ENCODE measurements around the gene UBQLN4.

Gene UBQLN4

DNA sequence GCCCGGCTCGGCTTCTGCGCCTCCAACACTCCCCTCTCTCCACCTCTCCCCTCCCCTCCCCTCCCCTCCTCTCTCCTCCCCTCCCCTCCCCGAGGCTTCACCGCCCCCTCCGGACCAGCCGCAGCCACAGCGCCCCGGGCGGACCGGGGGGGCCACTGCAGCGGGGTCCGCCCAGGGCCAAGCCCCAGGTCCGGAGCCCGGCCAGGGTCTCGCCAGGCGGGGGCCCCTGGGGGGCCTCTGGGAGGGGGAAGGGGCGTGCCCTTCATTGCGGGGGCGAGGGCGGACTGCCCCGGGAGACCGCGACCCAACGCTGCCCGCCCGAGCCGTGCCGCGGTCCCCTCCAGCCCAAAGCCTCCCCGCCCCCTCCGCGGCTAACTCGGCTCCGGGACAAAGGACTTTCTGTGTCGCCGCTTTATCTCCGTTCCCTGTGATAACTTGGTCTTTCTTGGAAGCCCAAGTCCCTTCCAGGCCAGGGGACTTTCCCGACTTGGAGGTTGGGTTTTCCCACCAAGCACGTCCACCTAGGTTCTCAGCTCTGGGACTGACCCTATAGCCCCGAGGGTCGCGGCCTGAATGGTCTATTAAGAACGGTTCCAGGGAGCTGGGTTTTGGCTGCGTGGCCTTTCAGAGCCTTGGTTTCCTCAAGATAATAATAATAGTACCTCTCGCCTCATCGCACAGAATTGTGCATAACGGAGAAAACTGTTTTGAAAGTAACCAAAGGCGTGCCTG lies at the start of gene UBQLN4:
UBQLN4 (minus strand) TSS at position 31 of the 732 bp plus-strand sequence. CDS start 97 bp downstream, outside the sequence.
- Mint-ChIP-seq H3K27me3 (no peaks in the 10 kb centered on the region), H3K36me3 (peaks cover 6% of the 10 kb centered on the region), H3K27ac (peak within 1 kb of the TSS; percentile 97), H3K4me3 (peak within 1 kb of the TSS; percentile 91), H3K9me3 (no peaks in the 10 kb centered on the region), H3K4me1 (peaks cover 33% of the 10 kb centered on the region)

- no peaks in the 10 kb centered on the region for H3K36me3 Mint-ChIP-seq
- H3K27me3 Mint-ChIP-seq, result no peaks in the 10 kb centered on the region
- peaks cover 62% of the 10 kb centered on the region for H3K4me1 Mint-ChIP-seq
- H3K9me3 Mint-ChIP-seq, result no peaks in the 10 kb centered on the region
- H3K27ac Mint-ChIP-seq, result peak overlapping the region; percentile 27
- H3K4me3 Mint-ChIP-seq, result no peak overlapping the region
These were observed 49.3 kb upstream of the UBQLN4 start for GRCh38 chr1:156102633-156103511.

DNA sequence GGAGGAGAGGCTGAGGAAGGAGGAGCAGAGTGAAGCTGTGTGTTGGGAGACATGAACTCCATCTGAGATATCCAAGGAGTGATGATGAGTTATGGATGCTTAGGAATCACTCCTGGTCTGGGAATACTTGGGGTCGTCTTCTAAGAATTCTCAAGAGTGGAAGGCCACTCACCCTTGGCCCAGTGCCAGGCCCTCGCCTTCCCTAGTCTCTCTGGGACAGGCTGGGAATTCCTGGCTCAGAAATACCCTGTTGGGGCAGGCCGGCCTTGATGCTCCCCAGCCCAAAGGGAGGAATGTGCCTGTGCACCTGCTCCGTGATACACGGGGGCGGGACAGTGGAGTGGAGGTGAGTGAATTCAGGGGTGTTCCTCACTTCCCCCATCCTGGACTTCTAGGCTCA lies 48.3 kb upstream of the UBQLN4 start:
- no peaks in the 10 kb centered on the region for H3K36me3 Mint-ChIP-seq
- no peak overlapping the region for H3K4me3 Mint-ChIP-seq
- no peak overlapping the region for H3K27ac Mint-ChIP-seq
- H3K9me3 Mint-ChIP-seq, result no peaks in the 10 kb centered on the region
- H3K4me1 Mint-ChIP-seq, result peaks cover 65% of the 10 kb centered on the region
- no peaks in the 10 kb centered on the region for H3K27me3 Mint-ChIP-seq

- Mint-ChIP-seq H3K27ac (peak overlapping the region; percentile 9), H3K27me3 (no peaks in the 10 kb centered on the region), H3K4me3 (no peak overlapping the region), H3K36me3 (no peaks in the 10 kb centered on the region), H3K9me3 (no peaks in the 10 kb centered on the region), H3K4me1 (peaks cover 67% of the 10 kb centered on the region)
These were observed 46.8 kb upstream of the UBQLN4 start for GRCh38 chr1:156100205-156100995.

DNA sequence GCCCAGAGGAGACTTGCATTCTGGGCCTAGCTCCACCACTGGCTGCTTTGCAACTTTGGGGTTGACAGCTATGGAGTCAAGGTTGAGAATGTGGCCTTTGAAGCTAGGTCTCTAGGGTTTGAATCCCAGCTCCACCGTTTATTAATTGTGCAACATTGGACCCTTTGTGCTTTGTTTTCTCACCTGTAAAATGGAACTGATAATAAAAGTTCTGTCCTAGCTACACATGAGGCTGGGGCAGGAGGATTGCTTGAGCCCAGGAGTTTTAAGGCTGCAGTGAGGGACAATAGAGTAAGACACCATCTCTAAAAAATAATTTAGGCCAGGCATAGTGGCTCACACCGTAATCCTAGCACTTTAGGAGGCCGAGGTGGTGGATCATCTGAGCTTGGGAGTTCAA lies 45.7 kb upstream of the UBQLN4 start:
- no peak overlapping the region for H3K4me3 Mint-ChIP-seq
- H3K27me3 Mint-ChIP-seq, result no peaks in the 10 kb centered on the region
- no peaks in the 10 kb centered on the region for H3K9me3 Mint-ChIP-seq
- no peak overlapping the region for H3K27ac Mint-ChIP-seq
- H3K4me1 Mint-ChIP-seq, result peaks cover 56% of the 10 kb centered on the region
- no peaks in the 10 kb centered on the region for H3K36me3 Mint-ChIP-seq

- Mint-ChIP-seq H3K27ac (peak overlapping the region; percentile 59), H3K36me3 (no peaks in the 10 kb centered on the region), H3K9me3 (no peaks in the 10 kb centered on the region), H3K4me3 (no peak overlapping the region), H3K27me3 (no peaks in the 10 kb centered on the region), H3K4me1 (peaks cover 52% of the 10 kb centered on the region)
These were observed 45.2 kb upstream of the UBQLN4 start for GRCh38 chr1:156098784-156099183.

GRCh38 chr1:156097499-156098178 lies 44.0 kb upstream of the UBQLN4 start:
- Mint-ChIP-seq H3K27me3 (no peaks in the 10 kb centered on the region), H3K36me3 (no peaks in the 10 kb centered on the region), H3K4me1 (peaks cover 41% of the 10 kb centered on the region), H3K4me3 (peak overlapping the region; percentile 67), H3K27ac (peak overlapping the region; percentile 59), H3K9me3 (no peaks in the 10 kb centered on the region)

DNA sequence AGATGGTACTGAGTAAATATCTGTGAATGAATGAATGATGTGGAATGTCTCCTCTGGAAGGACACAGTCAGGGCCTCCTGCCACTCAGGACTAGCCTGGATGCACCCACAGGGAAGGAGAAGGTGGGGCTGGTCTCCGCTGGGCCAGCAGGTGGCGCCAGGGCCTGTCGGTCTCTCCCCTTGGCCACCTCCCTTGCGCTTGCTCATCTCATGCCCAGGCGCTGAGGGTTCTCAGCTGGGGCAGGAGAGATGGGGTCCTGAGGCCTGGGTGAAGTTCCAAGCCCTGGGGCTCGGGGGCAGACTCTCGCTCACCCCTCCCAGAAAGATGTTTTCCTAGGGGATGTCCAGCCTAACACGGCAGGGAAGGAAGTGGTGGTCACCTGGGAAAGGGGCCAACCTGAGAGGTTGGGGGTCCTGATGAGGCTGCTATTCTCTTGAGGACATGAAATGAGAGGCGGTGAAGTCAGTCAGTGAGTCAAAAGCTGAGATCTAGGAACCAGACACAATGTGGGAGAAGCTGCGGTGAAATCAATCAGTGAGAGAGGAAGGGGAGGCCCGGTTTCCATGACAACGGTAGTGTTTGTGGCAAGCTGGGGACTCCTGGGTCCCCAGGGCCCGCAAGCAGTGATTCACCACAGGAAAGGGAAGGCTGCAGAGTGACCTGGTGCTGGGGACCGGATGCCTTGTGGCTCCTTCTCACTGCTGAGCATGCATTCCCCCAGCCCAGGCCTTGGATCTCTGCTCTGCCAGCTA lies 43.2 kb upstream of the UBQLN4 start:
- H3K27me3 Mint-ChIP-seq, result no peaks in the 10 kb centered on the region
- no peaks in the 10 kb centered on the region for H3K36me3 Mint-ChIP-seq
- H3K4me1 Mint-ChIP-seq, result peaks cover 41% of the 10 kb centered on the region
- H3K9me3 Mint-ChIP-seq, result no peaks in the 10 kb centered on the region
- H3K4me3 Mint-ChIP-seq, result peak overlapping the region; percentile 67
- H3K27ac Mint-ChIP-seq, result peak overlapping the region; percentile 59

- H3K4me1 Mint-ChIP-seq, result peaks cover 41% of the 10 kb centered on the region
- H3K9me3 Mint-ChIP-seq, result no peaks in the 10 kb centered on the region
- no peaks in the 10 kb centered on the region for H3K36me3 Mint-ChIP-seq
- peak overlapping the region; percentile 89 for H3K27ac Mint-ChIP-seq
- peak overlapping the region; percentile 67 for H3K4me3 Mint-ChIP-seq
- H3K27me3 Mint-ChIP-seq, result no peaks in the 10 kb centered on the region
These were observed 42.4 kb upstream of the UBQLN4 start for GRCh38 chr1:156095906-156096508.

GRCh38 chr1:156091610-156092009 lies 38.0 kb upstream of the UBQLN4 start:
- Mint-ChIP-seq H3K27me3 (peaks cover 9% of the 10 kb centered on the region), H3K36me3 (no peaks in the 10 kb centered on the region), H3K9me3 (no peaks in the 10 kb centered on the region), H3K4me1 (peaks cover 17% of the 10 kb centered on the region), H3K4me3 (no peak overlapping the region), H3K27ac (no peak overlapping the region)

DNA sequence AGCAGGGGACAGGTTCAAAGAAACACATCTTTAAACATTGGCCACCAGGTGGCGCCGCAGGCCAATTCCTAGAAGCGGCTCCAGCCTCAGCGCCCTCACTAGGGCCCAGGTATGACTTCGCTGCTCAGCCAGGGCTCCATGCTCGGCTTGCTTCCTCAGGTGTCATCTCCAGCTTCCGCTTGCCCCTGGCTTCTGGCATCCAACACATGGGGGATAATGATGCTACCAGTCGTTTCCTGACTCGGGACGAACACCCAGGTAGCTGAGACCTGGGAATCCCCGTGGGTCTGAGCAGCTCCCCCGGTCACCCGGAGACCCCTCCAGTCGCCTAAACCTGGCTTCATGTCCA lies 37.2 kb upstream of the UBQLN4 start:
- no peaks in the 10 kb centered on the region for H3K36me3 Mint-ChIP-seq
- no peaks in the 10 kb centered on the region for H3K9me3 Mint-ChIP-seq
- no peak overlapping the region for H3K27ac Mint-ChIP-seq
- H3K27me3 Mint-ChIP-seq, result peaks cover 11% of the 10 kb centered on the region
- H3K4me1 Mint-ChIP-seq, result peaks cover 9% of the 10 kb centered on the region
- H3K4me3 Mint-ChIP-seq, result no peak overlapping the region

GRCh38 chr1:156090138-156090839 lies 36.7 kb upstream of the UBQLN4 start:
- Mint-ChIP-seq H3K36me3 (no peaks in the 10 kb centered on the region), H3K4me1 (peaks cover 5% of the 10 kb centered on the region), H3K9me3 (no peaks in the 10 kb centered on the region), H3K27me3 (peaks cover 13% of the 10 kb centered on the region), H3K27ac (no peak overlapping the region), H3K4me3 (no peak overlapping the region)

GRCh38 chr1:156089704-156090103 lies 36.1 kb upstream of the UBQLN4 start:
- no peaks in the 10 kb centered on the region for H3K36me3 Mint-ChIP-seq
- H3K27ac Mint-ChIP-seq, result no peak overlapping the region
- H3K4me1 Mint-ChIP-seq, result peaks cover 5% of the 10 kb centered on the region
- H3K27me3 Mint-ChIP-seq, result peaks cover 16% of the 10 kb centered on the region
- H3K4me3 Mint-ChIP-seq, result no peak overlapping the region
- H3K9me3 Mint-ChIP-seq, result no peaks in the 10 kb centered on the region

- no peak overlapping the region for H3K4me3 Mint-ChIP-seq
- peaks cover 18% of the 10 kb centered on the region for H3K27me3 Mint-ChIP-seq
- H3K27ac Mint-ChIP-seq, result no peak overlapping the region
- H3K9me3 Mint-ChIP-seq, result no peaks in the 10 kb centered on the region
- no peaks in the 10 kb centered on the region for H3K36me3 Mint-ChIP-seq
- H3K4me1 Mint-ChIP-seq, result peaks cover 20% of the 10 kb centered on the region
These were observed 32.7 kb upstream of the UBQLN4 start for GRCh38 chr1:156086256-156086662.

Measured in activated naive CD4-positive, alpha-beta T cell treated with anti-CD3 and anti-CD28 coated beads, Interleukin-2, amount 50 U/mL, for 24 hours (primary cell).